OCI-LY1 (cell line): ENCODE measurements around the gene GORASP1.

Experiments used
- H2AFZ ChIP-seq: fragments of 200-600 bp; sonication (generic), shearing (Covaris generic); 2 replicates; pipeline ENCODE4 v1.6.0; 2014; ENCODE audit warnings: antibody characterized with exemption, mild to moderate bottlenecking, low read length
- H3F3A ChIP-seq: fragments of 200-600 bp; sonication (generic), shearing (Covaris generic); 2 replicates; pipeline ENCODE4 v1.6.0; 2014; ENCODE audit warnings: mild to moderate bottlenecking, antibody characterized with exemption, low read length, moderate library complexity; ENCODE audit not compliant: insufficient read depth
- H3K27ac ChIP-seq: fragments of 200-600 bp; sonication (generic); 2 replicates; pipeline ENCODE4 v1.5.1; 2014; ENCODE audit warnings: low read length, mixed run types, mild to moderate bottlenecking, low read depth; ENCODE audit not compliant: poor library complexity, severe bottlenecking
- H3K27me3 ChIP-seq: fragments of 200-600 bp; sonication (generic); 2 replicates; pipeline ENCODE4 v1.6.0; 2014; ENCODE audit warnings: antibody characterized with exemption, mild to moderate bottlenecking, low read length, moderate library complexity; ENCODE audit not compliant: insufficient read depth
- H3K36me3 ChIP-seq: fragments of 200-600 bp; sonication (generic); 2 replicates; pipeline ENCODE4 v1.6.1; 2014; ENCODE audit warnings: mild to moderate bottlenecking, antibody characterized with exemption, low read length, moderate library complexity, mixed read lengths; ENCODE audit not compliant: insufficient read depth
- H3K4me1 ChIP-seq: fragments of 200-600 bp; sonication (generic); 2 replicates; pipeline ENCODE4 v1.5.1; 2014; ENCODE audit warnings: mild to moderate bottlenecking, low read length, moderate library complexity; ENCODE audit not compliant: insufficient read depth, severe bottlenecking
- H3K4me2 ChIP-seq: fragments of 200-600 bp; sonication (generic), shearing (Covaris generic); 2 replicates; pipeline ENCODE4 v1.6.1; 2014; ENCODE audit warnings: low read length
- H3K4me3 ChIP-seq: fragments of 200-600 bp; sonication (generic); 2 replicates; pipeline ENCODE4 v1.5.1; 2014; ENCODE audit warnings: low read length, low read depth, mild to moderate bottlenecking, mixed read lengths; ENCODE audit not compliant: poor library complexity, severe bottlenecking
- H3K79me2 ChIP-seq: fragments of 200-600 bp; shearing (Covaris generic); 2 replicates; pipeline ENCODE4 v1.6.1; 2016; ENCODE audit warnings: mixed run types, low read length, mixed read lengths; ENCODE audit not compliant: insufficient read depth
- H3K9ac ChIP-seq: fragments of 200-600 bp; sonication (generic), shearing (Covaris generic); 2 replicates; pipeline ENCODE4 v1.6.1; 2014; ENCODE audit warnings: mild to moderate bottlenecking, low read length, mixed read lengths
- H3K9me2 ChIP-seq: fragments of 200-600 bp; sonication (generic), shearing (Covaris generic); 2 replicates; pipeline ENCODE4 v1.6.1; 2014; ENCODE audit warnings: low read depth, mild to moderate bottlenecking, low read length, mixed read lengths
- H3K9me3 ChIP-seq: fragments of 200-600 bp; shearing (Covaris generic); 2 replicates; pipeline ENCODE4 v1.6.1; 2014; ENCODE audit warnings: low read length, mixed read lengths
- H4K20me1 ChIP-seq: fragments of 200-600 bp; sonication (generic), shearing (Covaris generic); 2 replicates; pipeline ENCODE4 v1.6.0; 2016; ENCODE audit warnings: mild to moderate bottlenecking, low read length; ENCODE audit not compliant: insufficient read depth
- CTCF ChIP-seq: fragments of 200-600 bp; sonication (generic), shearing (Covaris generic); IDR thresholded peaks from 2 replicates; pipeline ENCODE4 v1.5.1; 2017; ENCODE audit warnings: mild to moderate bottlenecking, antibody characterized with exemption, low read length, moderate library complexity, mixed read lengths
- EZH2 ChIP-seq: fragments of 200-600 bp; sonication (generic), shearing (Covaris generic); IDR thresholded peaks from 2 replicates; pipeline ENCODE4 v1.8.0; 2017; ENCODE audit warnings: borderline replicate concordance, mixed run types, mild to moderate bottlenecking, antibody characterized with exemption, low read length, moderate library complexity, mixed read lengths

GORASP1 gene

GRCh38 chr3:39128951-39129350 is 21.5 kb upstream of the GORASP1 start:
- TF ChIP-seq CTCF, result no peak
- no peaks in the 10 kb centered on the region for H3K9me2 ChIP-seq
- H3K9me3 ChIP-seq, result no peaks in the 10 kb centered on the region
- H3F3A ChIP-seq, result no peaks in the 10 kb centered on the region
- H3K4me1 ChIP-seq, result peaks cover 28% of the 10 kb centered on the region
- no peaks in the 10 kb centered on the region for H4K20me1 ChIP-seq
- H3K9ac ChIP-seq, result no peak overlapping the region
- no peaks in the 10 kb centered on the region for H3K36me3 ChIP-seq
- no peak overlapping the region for H3K4me3 ChIP-seq
- no peak overlapping the region for H3K4me2 ChIP-seq
- H3K27me3 ChIP-seq, result no peaks in the 10 kb centered on the region
- H3K79me2 ChIP-seq, result no peaks in the 10 kb centered on the region
- no peak overlapping the region for H2AFZ ChIP-seq
- H3K27ac ChIP-seq, result no peak overlapping the region

- Histone ChIP-seq H3K4me2 (no peak overlapping the region), H3K4me3 (no peak overlapping the region), H3K9ac (no peak overlapping the region), H4K20me1 (no peaks in the 10 kb centered on the region), H3K27me3 (no peaks in the 10 kb centered on the region), H3K4me1 (peaks cover 39% of the 10 kb centered on the region), H3K9me2 (no peaks in the 10 kb centered on the region), H3K79me2 (no peaks in the 10 kb centered on the region), H2AFZ (no peak overlapping the region), H3K9me3 (no peaks in the 10 kb centered on the region), H3K36me3 (no peaks in the 10 kb centered on the region), H3F3A (no peaks in the 10 kb centered on the region), H3K27ac (peak overlapping the region; percentile 18)
- no peak for TF ChIP-seq CTCF
- no peak for TF ChIP-seq EZH2
Observed at GRCh38 chr3:39127908-39128304, 20.5 kb upstream of the GORASP1 start.

DNA sequence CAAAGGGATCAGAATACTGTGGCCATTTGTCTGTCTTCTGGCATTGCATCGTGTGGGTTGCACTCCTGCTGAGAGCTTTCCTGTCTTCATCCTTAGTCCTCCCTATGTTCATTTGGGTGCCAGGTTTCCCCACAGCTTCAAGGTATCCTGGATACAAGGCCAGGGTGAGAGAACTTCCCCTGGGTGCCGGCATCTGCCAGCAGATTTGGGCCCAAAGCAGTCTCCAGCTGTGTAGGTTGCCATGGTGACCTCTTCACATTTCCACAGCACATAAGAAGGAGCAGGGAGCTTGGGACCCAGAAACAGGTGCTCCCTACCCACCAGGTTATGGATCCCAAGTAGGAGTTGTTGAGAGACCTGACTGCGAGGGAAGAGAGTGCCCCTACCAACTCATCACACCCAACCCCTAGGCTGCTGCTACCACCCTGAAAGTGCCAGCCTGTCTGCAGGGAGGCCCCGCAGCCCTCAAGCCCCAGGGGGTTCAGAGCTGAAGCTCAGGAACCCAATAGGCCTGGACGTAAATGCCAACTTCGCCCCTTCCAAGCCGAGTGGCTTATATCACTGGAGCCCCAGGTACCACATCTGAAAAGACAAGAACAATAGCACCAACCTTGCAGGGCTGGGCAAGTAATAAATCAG is 20.0 kb upstream of the GORASP1 start:
- H3K36me3 ChIP-seq, result no peaks in the 10 kb centered on the region
- TF ChIP-seq EZH2 (no peak), CTCF (no peak)
- H3K4me2 ChIP-seq, result no peak overlapping the region
- no peak overlapping the region for H2AFZ ChIP-seq
- no peaks in the 10 kb centered on the region for H3K79me2 ChIP-seq
- H3K4me1 ChIP-seq, result peaks cover 44% of the 10 kb centered on the region
- H3K27ac ChIP-seq, result peak overlapping the region; percentile 18
- no peak overlapping the region for H3K9ac ChIP-seq
- H3K4me3 ChIP-seq, result no peak overlapping the region
- no peaks in the 10 kb centered on the region for H3K27me3 ChIP-seq
- no peaks in the 10 kb centered on the region for H3K9me2 ChIP-seq
- no peaks in the 10 kb centered on the region for H3K9me3 ChIP-seq
- no peaks in the 10 kb centered on the region for H3F3A ChIP-seq
- H4K20me1 ChIP-seq, result no peaks in the 10 kb centered on the region
